Keratinocyte (primary cell): ENCODE results near the gene ATXN2. TPM values are rescaled to one million over a fixed set of nuclear protein-coding genes. Genes with fewer than 3 reads are reported as not detected.
"Not testable (repeated sequence)": the region's sequence is repeated elsewhere in the genome, so short reads cannot be mapped to it uniquely, and the experiment has no call there.

Experiments
- DNase-seq: peaks from one replicate; pipeline ENCODE4 v3.0.0-alpha.2; 2011; ENCODE audit warnings: low read depth, missing footprints, low spot score
- FAIRE-seq: peaks from 2 replicates; lab custom pipeline; 2011; peaks lifted over from hg19 to GRCh38; lab: Jason Lieb, UNC
- H2AFZ ChIP-seq: 2 replicates; pipeline ENCODE4 v1.6.0; 2012; ENCODE audit warnings: low read length, control low read depth, inconsistent platforms; ENCODE audit not compliant: control insufficient read depth
- H3K27ac ChIP-seq: 2 replicates; pipeline ENCODE4 v1.5.1; 2011; ENCODE audit warnings: low read length; ENCODE audit not compliant: control insufficient read depth, insufficient read depth
- H3K27me3 ChIP-seq: 3 replicates; pipeline ENCODE4 v1.6.0; 2011; ENCODE audit warnings: low read length; ENCODE audit not compliant: control insufficient read depth, insufficient read depth; ENCODE audit errors: extremely low read depth
- H3K36me3 ChIP-seq, 2 experiments: 2 replicates in 1 of 2; 3 replicates in 1 of 2; pipeline ENCODE4 v1.5.1; 2011; ENCODE audit warnings: low read length in 2 of 2, mild to moderate bottlenecking in 1 of 2; ENCODE audit not compliant: control insufficient read depth in 2 of 2, insufficient read depth in 2 of 2; ENCODE audit errors: extremely low read depth in 1 of 2
- H3K4me1 ChIP-seq: 3 replicates; pipeline ENCODE4 v1.5.1; 2011; ENCODE audit warnings: low read length; ENCODE audit not compliant: control insufficient read depth, insufficient read depth; ENCODE audit errors: extremely low read depth
- H3K4me2 ChIP-seq: 3 replicates; pipeline ENCODE4 v1.6.0; 2011; ENCODE audit warnings: low read depth, low read length; ENCODE audit not compliant: control insufficient read depth, insufficient read depth; ENCODE audit errors: extremely low read depth
- H3K4me3 ChIP-seq, 3 experiments: fragments of 200-600 bp in 1 of 3; sonication (generic) in 1 of 3; 2 replicates in 2 of 3; 3 replicates in 1 of 3; pipeline ENCODE4 v1.5.1; 2011 to 2016; ENCODE audit warnings: low read length in 3 of 3, mild to moderate bottlenecking in 3 of 3, control low read depth in 2 of 3, inconsistent platforms in 1 of 3, low read depth in 1 of 3, mixed read lengths in 1 of 3, mixed run types in 1 of 3, moderate library complexity in 1 of 3; ENCODE audit not compliant: control insufficient read depth in 2 of 3, insufficient read depth in 2 of 3; ENCODE audit errors: extremely low read depth in 1 of 3
- H3K79me2 ChIP-seq: 2 replicates; pipeline ENCODE4 v1.6.0; 2012; ENCODE audit warnings: low read length; ENCODE audit not compliant: control insufficient read depth, insufficient read depth
- H3K9ac ChIP-seq: 3 replicates; pipeline ENCODE4 v1.6.0; 2011; ENCODE audit warnings: low read length; ENCODE audit not compliant: control insufficient read depth, insufficient read depth; ENCODE audit errors: extremely low read depth
- H3K9me1 ChIP-seq: 3 replicates; pipeline ENCODE4 v1.6.0; 2011; ENCODE audit warnings: low read length; ENCODE audit not compliant: control insufficient read depth, insufficient read depth; ENCODE audit errors: extremely low read depth
- H3K9me3 ChIP-seq: 2 replicates; pipeline ENCODE4 v1.5.1; 2012; ENCODE audit warnings: low read depth, low read length; ENCODE audit not compliant: control insufficient read depth
- H4K20me1 ChIP-seq: 3 replicates; pipeline ENCODE4 v1.6.0; 2011; ENCODE audit warnings: low read length; ENCODE audit not compliant: control insufficient read depth, insufficient read depth; ENCODE audit errors: extremely low read depth
- EZH2 ChIP-seq: IDR thresholded peaks from one replicate; pipeline ENCODE4 v1.6.1; 2012; ENCODE audit warnings: inconsistent platforms, mild to moderate bottlenecking, low read length, moderate library complexity
- dilution Hi-C: fragments of 300-500 bp; cut with MboI; formaldehyde crosslinking; loops from one replicate; pipeline ENCODE4 v1.7.0; 2020; ENCODE audit warnings: low sequenced_read_pairs; ENCODE audit not compliant: extremely low pct_ligation_motif_present
- polyA plus RNA-seq, 5 experiments: library from polyadenylated mRNA; depleted of rRNA in 3 of 5; stranded (reverse) in 3 of 5; stranded (forward) in 1 of 5; unstranded in 1 of 5; fragments of >200 nt; gene quantifications; 1 replicate in 1 of 5; 2 replicates in 3 of 5; 3 replicates in 1 of 5; pipeline versions ENCODE4 v1.2.1 to v1.2.3, GENCODE V29; 2011 to 2012; ENCODE audit warnings: missing spikeins in 2 of 5, low read depth in 1 of 5, low replicate concordance in 1 of 5
- TF ChIP-seq, protein P1 (sequence below), 3 experiments: IDR thresholded peaks in 1 of 3; conservative IDR thresholded peaks in 1 of 3; optimal IDR thresholded peaks in 1 of 3; 2 replicates in 2 of 3; 3 replicates in 1 of 3; pipeline versions ENCODE3 to v1.5.1; 2011; ENCODE audit warnings: low read length in 3 of 3, mild to moderate bottlenecking in 3 of 3, moderate library complexity in 2 of 3, control low read depth in 1 of 3, inconsistent platforms in 1 of 3; ENCODE audit not compliant: insufficient read depth in 2 of 3; ENCODE audit errors: extremely low read depth in 1 of 3

The ATXN2 gene
- polyA plus RNA-seq, 1 donor (not counting 4 experiments of a cell fraction or from before 2014, with no cell fraction given) = 19.6 TPM

DNA sequence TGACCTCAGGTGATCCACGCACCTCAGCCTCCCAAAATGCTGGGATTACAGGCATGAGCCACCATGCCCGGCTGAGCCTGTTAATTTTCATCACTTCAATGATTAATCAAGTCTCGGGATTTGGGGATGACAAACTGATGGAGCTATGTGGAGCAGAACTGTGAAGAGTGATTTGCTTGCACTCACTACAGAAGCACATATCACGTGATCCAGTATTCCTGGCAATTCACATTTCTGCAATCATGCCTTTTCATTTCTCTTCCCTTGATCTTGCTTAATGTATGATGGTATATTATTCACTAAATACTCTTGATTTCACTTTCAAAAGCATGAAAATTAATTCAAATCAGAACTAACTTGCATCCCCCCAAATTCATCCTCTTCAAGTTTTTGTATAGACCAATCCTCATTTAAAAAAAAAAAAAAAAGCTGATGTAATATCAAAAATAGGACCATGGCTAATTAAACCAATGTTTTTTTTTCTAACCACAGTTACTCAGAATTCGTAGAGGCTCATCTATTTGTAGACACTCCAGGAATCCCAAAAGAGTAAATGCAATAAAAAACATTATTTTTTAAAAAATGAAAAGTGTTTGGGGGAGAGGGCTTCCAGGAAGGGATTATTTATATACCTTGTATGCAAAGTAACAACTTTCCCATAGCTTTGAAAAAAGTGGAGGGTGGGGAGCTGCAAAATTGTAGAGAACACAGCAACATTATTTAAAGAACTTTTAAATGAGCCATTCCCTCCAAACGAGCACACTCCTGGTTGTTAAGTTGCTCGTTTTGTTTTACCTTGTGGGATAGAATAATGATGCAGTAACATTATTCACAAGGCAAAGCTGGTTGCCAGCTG, 7.0 kb upstream of the ATXN2 start:
- dilution Hi-C loops = no loop called here
- DNase-seq = no peak
- H2AFZ ChIP-seq = no peak overlapping the region
- no peaks in the 10 kb centered on the region for H3K79me2 ChIP-seq
- no peaks in the 10 kb centered on the region for H3K36me3 ChIP-seq
- no peak overlapping the region for H3K4me2 ChIP-seq
- H3K4me1 ChIP-seq = no peaks in the 10 kb centered on the region
- no peak for FAIRE-seq
- no peaks in the 10 kb centered on the region for H4K20me1 ChIP-seq
- no peak overlapping the region for H3K9ac ChIP-seq
- H3K9me1 ChIP-seq = no peaks in the 10 kb centered on the region
- no peak overlapping the region for H3K27ac ChIP-seq
- no peak overlapping the region for H3K4me3 ChIP-seq
- H3K9me3 ChIP-seq = no peaks in the 10 kb centered on the region
- TF ChIP-seq EZH2 = no peak
- TF ChIP-seq, protein P1, sequence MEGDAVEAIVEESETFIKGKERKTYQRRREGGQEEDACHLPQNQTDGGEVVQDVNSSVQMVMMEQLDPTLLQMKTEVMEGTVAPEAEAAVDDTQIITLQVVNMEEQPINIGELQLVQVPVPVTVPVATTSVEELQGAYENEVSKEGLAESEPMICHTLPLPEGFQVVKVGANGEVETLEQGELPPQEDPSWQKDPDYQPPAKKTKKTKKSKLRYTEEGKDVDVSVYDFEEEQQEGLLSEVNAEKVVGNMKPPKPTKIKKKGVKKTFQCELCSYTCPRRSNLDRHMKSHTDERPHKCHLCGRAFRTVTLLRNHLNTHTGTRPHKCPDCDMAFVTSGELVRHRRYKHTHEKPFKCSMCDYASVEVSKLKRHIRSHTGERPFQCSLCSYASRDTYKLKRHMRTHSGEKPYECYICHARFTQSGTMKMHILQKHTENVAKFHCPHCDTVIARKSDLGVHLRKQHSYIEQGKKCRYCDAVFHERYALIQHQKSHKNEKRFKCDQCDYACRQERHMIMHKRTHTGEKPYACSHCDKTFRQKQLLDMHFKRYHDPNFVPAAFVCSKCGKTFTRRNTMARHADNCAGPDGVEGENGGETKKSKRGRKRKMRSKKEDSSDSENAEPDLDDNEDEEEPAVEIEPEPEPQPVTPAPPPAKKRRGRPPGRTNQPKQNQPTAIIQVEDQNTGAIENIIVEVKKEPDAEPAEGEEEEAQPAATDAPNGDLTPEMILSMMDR (optimal IDR thresholded peaks at IDR 0.05 in 1 of 3, IDR thresholded peaks at IDR 0.05 in 1 of 3, conservative IDR thresholded peaks at IDR 0.05 in 1 of 3; ENCODE audit: extremely low read depth in 1 of 3, insufficient read depth in 2 of 3, low read length in 3 of 3) = no peak
- H3K27me3 ChIP-seq = no peaks in the 10 kb centered on the region

DNA sequence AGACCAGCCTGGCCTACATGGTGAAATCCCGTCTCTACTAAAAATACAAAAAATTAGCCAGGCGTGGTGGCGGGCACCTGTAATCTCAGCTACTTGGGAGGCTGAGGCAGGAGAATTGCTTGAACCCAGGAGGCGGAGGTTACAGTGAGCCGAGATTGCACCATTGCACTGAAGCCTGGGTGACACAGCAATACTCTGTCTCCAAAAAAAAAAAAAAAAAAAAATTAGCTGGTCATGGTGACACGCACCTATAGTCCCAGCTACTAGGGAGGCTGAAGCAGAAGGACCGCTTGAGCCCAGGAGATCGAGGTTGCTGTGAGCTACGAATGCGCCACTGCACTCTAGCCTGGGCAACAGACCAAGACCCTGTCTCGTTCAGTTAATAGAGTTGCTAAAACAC, 3.7 kb upstream of the ATXN2 start:
- H4K20me1 ChIP-seq, H3K27ac ChIP-seq, dilution Hi-C loops, H3K27me3 ChIP-seq, H3K79me2 ChIP-seq, H3K4me2 ChIP-seq, H3K4me3 ChIP-seq, DNase-seq, H2AFZ ChIP-seq, H3K36me3 ChIP-seq, H3K9me3 ChIP-seq, H3K9me1 ChIP-seq, H3K4me1 ChIP-seq, H3K9ac ChIP-seq, FAIRE-seq: not testable (repeated sequence)
